GM18868 (cell line): ENCODE results near the gene AVPR2.

Experiments
- ATAC-seq: cut with Tn5 transposase; IDR thresholded peaks from one replicate; pipeline ENCODE4 v1.9.1; 2021; ENCODE audit warnings: mild to moderate bottlenecking, moderate library complexity; ENCODE audit not compliant: unreplicated experiment

Gene AVPR2

GRCh38 chrX:153884590-153884989 lies 19.9 kb upstream of the AVPR2 start:
- ATAC-seq = no peak

- ATAC-seq = no peak
Observed at GRCh38 chrX:153885208-153885787, 19.2 kb upstream of the AVPR2 start.

GRCh38 chrX:153885968-153886903 lies 18.2 kb upstream of the AVPR2 start, which contains the start of gene L1CAM:
Gene L1CAM (minus strand): TSS chrX:153886173. CDS start chrX:153875836, 10,337 bp downstream.
- no peak for ATAC-seq

- no peak for ATAC-seq
Observed at GRCh38 chrX:153886915-153887314, 17.6 kb upstream of the AVPR2 start.

GRCh38 chrX:153887385-153887784 lies 17.1 kb upstream of the AVPR2 start:
- no peak for ATAC-seq

GRCh38 chrX:153888344-153888743 lies 16.1 kb upstream of the AVPR2 start:
- ATAC-seq = peak; percentile 49

- no peak for ATAC-seq
Observed at GRCh38 chrX:153889123-153889522, 15.3 kb upstream of the AVPR2 start.

GRCh38 chrX:153897899-153898298 lies 6.6 kb upstream of the AVPR2 start:
- ATAC-seq = no peak

GRCh38 chrX:153900831-153901752 lies 3.4 kb upstream of the AVPR2 start:
- ATAC-seq = peak; percentile 87

GRCh38 chrX:153901753-153902140 lies 2.7 kb upstream of the AVPR2 start:
- no peak for ATAC-seq

GRCh38 chrX:153902385-153902784 lies 2.1 kb upstream of the AVPR2 start:
- ATAC-seq = no peak

GRCh38 chrX:153903238-153903980 lies 1.1 kb upstream of the AVPR2 start:
- ATAC-seq = no peak

GRCh38 chrX:153905481-153906095 lies 1.1 kb downstream of the AVPR2 start:
- no peak for ATAC-seq

- no peak for ATAC-seq
Observed at GRCh38 chrX:153906126-153906917, 1.8 kb downstream of the AVPR2 start.

GRCh38 chrX:153907456-153907855 lies 3.0 kb downstream of the AVPR2 start:
- ATAC-seq = no peak

- no peak for ATAC-seq
Observed at GRCh38 chrX:153908219-153908860, 3.9 kb downstream of the AVPR2 start.

GRCh38 chrX:153909024-153909979 lies 4.8 kb downstream of the AVPR2 start:
- ATAC-seq = peak; percentile 59

- no peak for ATAC-seq
Observed at GRCh38 chrX:153909980-153910360, 5.5 kb downstream of the AVPR2 start.
